ENCODE data around the gene ENGASE. TPM values are rescaled to one million over a fixed set of nuclear protein-coding genes. Genes with fewer than 3 reads are reported as not detected.

ENGASE gene
- total RNA-seq, 4 donors from 2014 or later, result 21.6 to 60.7 (median 31.7) TPM

GRCh38 chr17:79042421-79043190, 32.0 kb upstream of the ENGASE start:
- TF ChIP-seq CTCF (IDR thresholded peaks at IDR 0.05; ENCODE audit: low read depth), result no peak

GRCh38 chr17:79043191-79043930, 31.3 kb upstream of the ENGASE start:
- TF ChIP-seq CTCF (IDR thresholded peaks at IDR 0.05; ENCODE audit: low read depth), result no peak

GRCh38 chr17:79043931-79044320, 30.7 kb upstream of the ENGASE start:
- TF ChIP-seq CTCF (IDR thresholded peaks at IDR 0.05; ENCODE audit: low read depth), result no peak

- TF ChIP-seq CTCF (IDR thresholded peaks at IDR 0.05; ENCODE audit: low read depth), result no peak
Observed at GRCh38 chr17:79044462-79044861, 30.2 kb upstream of the ENGASE start.

GRCh38 chr17:79045001-79045729, 29.5 kb upstream of the ENGASE start:
- no peak for TF ChIP-seq CTCF (IDR thresholded peaks at IDR 0.05; ENCODE audit: low read depth)

GRCh38 chr17:79045842-79046196, 28.8 kb upstream of the ENGASE start:
- no peak for TF ChIP-seq CTCF (IDR thresholded peaks at IDR 0.05; ENCODE audit: low read depth)
